HG02642 (cell line): Measurements from ENCODE around the gene IGFBP4.

Experiments
- ATAC-seq: cut with Tn5 transposase; IDR thresholded peaks from one replicate; pipeline ENCODE4 v1.9.1; 2021; ENCODE audit warnings: mild to moderate bottlenecking; ENCODE audit not compliant: unreplicated experiment, poor library complexity

The IGFBP4 gene

GRCh38 chr17:40485851-40486521, 42.7 kb downstream of the IGFBP4 start:
- ATAC-seq = no peak

- no peak for ATAC-seq
Observed at GRCh38 chr17:40486522-40487370, 43.5 kb downstream of the IGFBP4 start.

- ATAC-seq = no peak
Observed at GRCh38 chr17:40487371-40488020, 44.2 kb downstream of the IGFBP4 start.

- no peak for ATAC-seq
Observed at GRCh38 chr17:40490289-40490853, 47.1 kb downstream of the IGFBP4 start.

GRCh38 chr17:40490982-40491381, 47.7 kb downstream of the IGFBP4 start:
- no peak for ATAC-seq

GRCh38 chr17:40491486-40491885, 48.2 kb downstream of the IGFBP4 start:
- no peak for ATAC-seq

- ATAC-seq = no peak
Observed at GRCh38 chr17:40493697-40494096, 50.4 kb downstream of the IGFBP4 start.

GRCh38 chr17:40495140-40495539, 51.9 kb downstream of the IGFBP4 start:
- ATAC-seq = no peak

GRCh38 chr17:40496170-40496569, 52.9 kb downstream of the IGFBP4 start:
- no peak for ATAC-seq

- ATAC-seq = no peak
Observed at GRCh38 chr17:40496634-40497420, 53.6 kb downstream of the IGFBP4 start.

GRCh38 chr17:40497695-40498094, 54.4 kb downstream of the IGFBP4 start:
- no peak for ATAC-seq

- no peak for ATAC-seq
Observed at GRCh38 chr17:40498281-40499084, 55.2 kb downstream of the IGFBP4 start.

- ATAC-seq = no peak
Observed at GRCh38 chr17:40499551-40500189, 56.4 kb downstream of the IGFBP4 start.

GRCh38 chr17:40500190-40500589, 56.9 kb downstream of the IGFBP4 start:
- ATAC-seq = no peak

- ATAC-seq = no peak
Observed at GRCh38 chr17:40500709-40501108, 57.5 kb downstream of the IGFBP4 start.

GRCh38 chr17:40501499-40501911, 58.3 kb downstream of the IGFBP4 start, which contains the start of gene TNS4:
TNS4 (minus strand) TSS chr17:40501623; CDS start chr17:40496425, 5,198 bp downstream.
- no peak for ATAC-seq

- ATAC-seq = no peak
Observed at GRCh38 chr17:40502716-40503115, 59.5 kb downstream of the IGFBP4 start.

GRCh38 chr17:40503154-40503553, 59.9 kb downstream of the IGFBP4 start:
- ATAC-seq = no peak

GRCh38 chr17:40506786-40507185, 63.5 kb downstream of the IGFBP4 start:
- ATAC-seq = no peak
